ENCODE measurements around the gene SCN3B. TPM values are rescaled to one million over a fixed set of nuclear protein-coding genes. Genes with fewer than 3 reads are reported as not detected.

SCN3B gene
- total and polyA plus RNA-seq, 2 of the 4 experiments (the other 2 are of a cell fraction): under 0.01 to 0.03 TPM

GRCh38 chr11:123581651-123582399 is 72.6 kb downstream of the SCN3B start:
- POLR2A ChIA-PET (ENCODE audit: unreplicated experiment): no interaction called here
- TF ChIP-seq RFX5 (IDR thresholded peaks at IDR 0.05; ENCODE audit: low read depth, low read length): no peak
- TF ChIP-seq SMC3 (IDR thresholded peaks at IDR 0.05; ENCODE audit: low read depth, low read length): no peak
- no peak for TF ChIP-seq USF2 (IDR thresholded peaks at IDR 0.05; ENCODE audit: low read depth, low read length)
- TF ChIP-seq CEBPB (IDR thresholded peaks at IDR 0.05; ENCODE audit: low read depth, low read length): no peak
- no peak for TF ChIP-seq MAFK (IDR thresholded peaks at IDR 0.05; ENCODE audit: low read depth, low read length)
- no peak for TF ChIP-seq RCOR1 (IDR thresholded peaks at IDR 0.05; ENCODE audit: insufficient replicate concordance, low read length)
- TF ChIP-seq ELK1 (IDR thresholded peaks at IDR 0.05; ENCODE audit: borderline replicate concordance, low read depth, low read length): no peak
- TF ChIP-seq CTCF (conservative IDR thresholded peaks at IDR 0.05; ENCODE audit: low read depth, low read length): no peak
- TF ChIP-seq RAD21 (IDR thresholded peaks at IDR 0.05; ENCODE audit: low read length): no peak
- no peak for TF ChIP-seq MXI1 (IDR thresholded peaks at IDR 0.05; ENCODE audit: borderline replicate concordance, low read depth, low read length)
- no peak for TF ChIP-seq MAZ (IDR thresholded peaks at IDR 0.05; ENCODE audit: borderline replicate concordance, low read depth, low read length)
- TF ChIP-seq CHD1 (IDR thresholded peaks at IDR 0.05; ENCODE audit: low read depth, low read length): no peak
- no peak for TF ChIP-seq FOS (IDR thresholded peaks at IDR 0.05; ENCODE audit: low read depth, low read length)
- TF ChIP-seq POLR2A (IDR thresholded peaks at IDR 0.05; ENCODE audit: low read depth, low read length): no peak
- no peak for TF ChIP-seq BHLHE40 (IDR thresholded peaks at IDR 0.05; ENCODE audit: low read depth, low read length)

More at GRCh38 chr11:123581651-123582399, 72.6 kb downstream of the SCN3B start:
- H3K27me3 ChIP-seq (ENCODE audit: control insufficient read depth, insufficient read depth, low read length): no peaks in the 10 kb centered on the region
- no peak overlapping the region for H2BK5ac ChIP-seq (ENCODE audit: low read depth, low read length, poor library complexity, severe bottlenecking)
- no peak overlapping the region for H2AFZ ChIP-seq (replicated peaks; ENCODE audit: low read length, poor library complexity)
- no peaks in the 10 kb centered on the region for H3K36me3 ChIP-seq (ENCODE audit: control insufficient read depth, insufficient read depth, low read length)
- no peak overlapping the region for H3K56ac ChIP-seq (ENCODE audit: extremely low read depth, insufficient read depth, low read length)
- intact Hi-C loops (cut with micrococcal nuclease): no loop called here
- H3K4ac ChIP-seq (ENCODE audit: low read depth, low read length): no peak overlapping the region
- peaks cover 4% of the 10 kb centered on the region; the same call in 1 of the 2 replicates for H4K20me1 ChIP-seq (ENCODE audit: insufficient read depth, low read length)
- CTCF ChIA-PET: interaction anchor here (0.9 to 2.6 kb wide), 4 partner anchors 38 to 130 kb away, joined by 3 to 29 read pairs (median 8); no protein-coding TSS in a partner anchor
- no peak overlapping the region for H3K4me3 ChIP-seq (ENCODE audit: insufficient read depth, low read depth, low read length)
- H3K4me2 ChIP-seq (ENCODE audit: low read depth, low read length): no peak overlapping the region
- no peak overlapping the region for H2BK20ac ChIP-seq (ENCODE audit: low read depth, low read length)
- H3K27ac ChIP-seq (ENCODE audit: insufficient read depth, low read length): no peak overlapping the region
- dilution Hi-C loops (cut with HindIII; ENCODE audit: low sequenced_read_pairs, unreplicated experiment): no loop called here
- WGBS, 2 experiments (ENCODE audit: extremely low coverage in 2 of 2, insufficient read length in 1 of 2): 75% methylated on average over 4 of the region's 22 CpGs; no CpG with 5 or more reads in 1 of the 2 experiments
- H2AK5ac ChIP-seq (ENCODE audit: low read depth, low read length): no peak overlapping the region
- no TSS peak for BruUV-seq (replicated peaks)
- in situ Hi-C loops (cut with MboI; ENCODE audit: low sequenced_read_pairs): loop anchor here (5.0 kb wide), 1 partner anchor 125 kb away; no protein-coding TSS in a partner anchor
- H2AK9ac ChIP-seq (replicated peaks; ENCODE audit: low read depth, low read length, poor library complexity): no peak overlapping the region
- H3K79me1 ChIP-seq (ENCODE audit: low read depth in 1 of 2, low read length in 2 of 2): 0 out of 4 replicates have a peak, but pooled peaks cover 0 to 3% of the 10 kb centered on the region in 2 experiments
- H3K14ac ChIP-seq (replicated peaks; ENCODE audit: low read depth, low read length): no peak overlapping the region
- no peak overlapping the region for H2BK120ac ChIP-seq (ENCODE audit: low read depth, low read length)
- H3K9me3 ChIP-seq (ENCODE audit: control insufficient read depth, insufficient read depth, low read length): no peaks in the 10 kb centered on the region
- no peak overlapping the region for H3K18ac ChIP-seq (ENCODE audit: low read depth, low read length)
- DNase-seq (no peak), ATAC-seq (ENCODE audit: low read depth) (no peak)
- H4K91ac ChIP-seq (ENCODE audit: insufficient read depth, low read depth, low read length): no peak overlapping the region
- H4K5ac ChIP-seq (ENCODE audit: low read depth, low read length): no peak overlapping the region
- no peak overlapping the region for H3K9ac ChIP-seq (ENCODE audit: low read depth, low read length)
- peaks cover 6% of the 10 kb centered on the region for H3K9me1 ChIP-seq (ENCODE audit: insufficient read depth, low read length)
- no peaks in the 10 kb centered on the region; the same call in 1 of the 2 replicates for H3K4me1 ChIP-seq (ENCODE audit: control insufficient read depth, insufficient read depth, low read length)
- H2BK15ac ChIP-seq (ENCODE audit: low read depth, low read length): no peak overlapping the region
- no peak overlapping the region for H4K8ac ChIP-seq (ENCODE audit: low read depth in 2 of 2, low read length in 2 of 2)
- H3K23ac ChIP-seq (ENCODE audit: low read depth, low read length): no peak overlapping the region
